ENCODE data around the gene RAPGEF4.
A peak's percentile ranks its signal among the peaks of the same experiment; 100 is the strongest.

The RAPGEF4 gene

DNA sequence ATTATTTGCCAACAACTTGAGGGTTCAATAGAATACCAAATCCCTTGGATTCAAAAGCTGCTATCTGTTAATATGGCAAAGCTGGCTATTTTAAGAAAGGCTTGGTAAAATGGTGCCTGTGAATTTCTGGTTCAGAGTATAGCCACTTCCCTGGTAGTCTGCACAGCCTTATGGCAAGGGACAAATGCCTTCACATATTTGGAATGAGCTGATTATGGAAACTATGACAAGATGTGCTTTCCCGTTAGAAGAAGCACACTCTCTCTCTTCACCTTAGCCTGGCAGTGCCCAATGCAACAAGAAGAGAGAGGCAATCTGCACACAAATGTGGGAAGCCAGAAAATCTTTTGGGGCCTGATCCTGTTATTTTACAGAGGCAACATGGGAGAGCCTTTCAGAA is 292.5 kb downstream of the RAPGEF4 start:
- no peak overlapping the region for H3K4me3 ChIP-seq (ENCODE audit: low read depth, low read length)
- TF ChIP-seq, protein P1, sequence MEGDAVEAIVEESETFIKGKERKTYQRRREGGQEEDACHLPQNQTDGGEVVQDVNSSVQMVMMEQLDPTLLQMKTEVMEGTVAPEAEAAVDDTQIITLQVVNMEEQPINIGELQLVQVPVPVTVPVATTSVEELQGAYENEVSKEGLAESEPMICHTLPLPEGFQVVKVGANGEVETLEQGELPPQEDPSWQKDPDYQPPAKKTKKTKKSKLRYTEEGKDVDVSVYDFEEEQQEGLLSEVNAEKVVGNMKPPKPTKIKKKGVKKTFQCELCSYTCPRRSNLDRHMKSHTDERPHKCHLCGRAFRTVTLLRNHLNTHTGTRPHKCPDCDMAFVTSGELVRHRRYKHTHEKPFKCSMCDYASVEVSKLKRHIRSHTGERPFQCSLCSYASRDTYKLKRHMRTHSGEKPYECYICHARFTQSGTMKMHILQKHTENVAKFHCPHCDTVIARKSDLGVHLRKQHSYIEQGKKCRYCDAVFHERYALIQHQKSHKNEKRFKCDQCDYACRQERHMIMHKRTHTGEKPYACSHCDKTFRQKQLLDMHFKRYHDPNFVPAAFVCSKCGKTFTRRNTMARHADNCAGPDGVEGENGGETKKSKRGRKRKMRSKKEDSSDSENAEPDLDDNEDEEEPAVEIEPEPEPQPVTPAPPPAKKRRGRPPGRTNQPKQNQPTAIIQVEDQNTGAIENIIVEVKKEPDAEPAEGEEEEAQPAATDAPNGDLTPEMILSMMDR (IDR thresholded peaks at IDR 0.05; ENCODE audit: control insufficient read depth, extremely low read depth, insufficient read depth): no peak
- DNase-seq (ENCODE audit: low read depth): no peak

DNA sequence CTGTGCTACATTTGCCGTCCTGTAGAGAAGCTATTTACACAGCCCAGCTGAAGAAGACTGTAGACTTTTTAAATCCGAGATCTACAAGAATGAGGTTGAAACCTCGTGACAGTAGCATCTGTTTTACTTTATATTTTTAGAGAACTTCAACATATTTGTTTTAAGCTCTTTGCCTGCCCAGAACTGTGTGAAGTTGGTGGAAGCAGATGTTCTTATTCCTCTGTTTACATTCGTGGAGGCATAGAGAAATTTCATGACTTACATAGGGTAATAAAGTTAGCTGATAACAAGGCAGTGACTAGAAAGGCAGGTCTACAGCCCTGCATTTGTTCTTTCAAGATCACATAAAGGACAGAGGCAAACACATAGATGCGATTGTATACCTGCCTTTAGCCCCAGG is 293.0 kb downstream of the RAPGEF4 start:
- TF ChIP-seq, protein P1 (IDR thresholded peaks at IDR 0.05; ENCODE audit: control insufficient read depth, extremely low read depth, insufficient read depth): no peak
- no peak overlapping the region for H3K4me3 ChIP-seq (ENCODE audit: low read depth, low read length)
- peak; percentile 58 for DNase-seq (ENCODE audit: low read depth)

DNA sequence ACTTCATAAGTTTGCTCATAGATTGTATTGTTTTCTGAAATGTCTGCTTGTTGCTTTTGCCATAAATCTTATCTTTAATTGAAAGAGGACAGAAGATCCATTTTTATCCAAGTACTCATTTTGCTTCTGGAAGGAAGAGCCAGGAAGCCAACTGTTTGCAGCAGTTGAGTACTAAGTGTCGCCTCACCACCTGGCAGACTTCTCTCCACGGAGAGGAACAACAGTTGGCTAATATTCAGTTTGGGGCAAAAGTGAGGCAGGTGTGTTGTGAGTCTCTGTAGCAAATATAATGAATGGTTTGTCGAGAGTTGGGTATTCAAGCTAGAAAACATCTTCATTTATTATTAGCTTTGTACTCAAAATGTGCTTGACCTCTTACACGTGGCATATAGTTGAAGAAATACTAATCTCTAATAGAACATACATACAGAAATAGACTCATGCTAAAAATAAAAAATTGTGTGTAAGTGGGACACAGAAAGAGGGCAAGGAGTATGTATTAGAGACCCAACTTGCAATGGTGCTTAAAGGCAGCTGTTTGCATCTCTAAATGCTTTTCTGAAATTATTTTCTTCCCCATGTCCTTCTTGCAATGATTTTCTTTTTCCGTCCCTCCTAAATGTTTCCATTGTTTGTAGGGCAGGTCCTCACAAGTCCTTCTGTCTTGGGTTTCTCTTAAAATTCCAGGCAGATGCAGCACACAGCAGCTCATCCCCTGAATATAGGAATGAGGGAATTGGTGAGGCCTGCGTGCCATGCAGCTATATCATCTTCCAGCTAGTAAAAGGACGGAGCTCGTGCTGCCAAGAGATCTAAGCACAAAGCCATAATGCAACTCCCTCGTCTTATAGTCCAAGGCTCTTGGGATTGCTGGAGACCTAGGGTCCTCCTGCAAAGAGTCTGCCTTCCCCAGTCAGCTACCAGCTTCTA is 295.2 kb downstream of the RAPGEF4 start:
- no peak overlapping the region for H3K4me3 ChIP-seq (ENCODE audit: low read depth, low read length)
- TF ChIP-seq, protein P1 (IDR thresholded peaks at IDR 0.05; ENCODE audit: control insufficient read depth, extremely low read depth, insufficient read depth): no peak
- DNase-seq (ENCODE audit: low read depth): no peak

DNA sequence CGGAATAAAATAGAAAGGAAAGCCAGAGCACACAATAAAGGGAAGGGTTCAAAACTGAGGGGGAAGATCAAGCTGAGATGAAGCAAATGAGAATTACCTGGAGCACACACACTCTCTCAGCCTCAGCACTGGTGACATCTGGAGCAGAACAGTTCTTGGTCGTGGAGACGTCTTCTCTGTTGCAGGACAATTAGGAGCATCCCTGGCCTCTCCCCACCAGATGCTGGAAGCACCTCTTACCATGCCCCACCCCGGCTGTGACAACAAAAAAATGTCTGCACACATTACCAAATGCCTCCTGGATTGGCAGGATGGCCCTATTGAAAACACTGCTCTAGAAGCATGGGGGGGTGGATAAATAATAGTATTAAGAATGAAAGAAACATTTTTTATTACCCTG is 296.4 kb downstream of the RAPGEF4 start:
- H3K4me3 ChIP-seq (ENCODE audit: low read depth, low read length): no peak overlapping the region
- TF ChIP-seq, protein P1 (IDR thresholded peaks at IDR 0.05; ENCODE audit: control insufficient read depth, extremely low read depth, insufficient read depth): no peak
- no peak for DNase-seq (ENCODE audit: low read depth)

DNA sequence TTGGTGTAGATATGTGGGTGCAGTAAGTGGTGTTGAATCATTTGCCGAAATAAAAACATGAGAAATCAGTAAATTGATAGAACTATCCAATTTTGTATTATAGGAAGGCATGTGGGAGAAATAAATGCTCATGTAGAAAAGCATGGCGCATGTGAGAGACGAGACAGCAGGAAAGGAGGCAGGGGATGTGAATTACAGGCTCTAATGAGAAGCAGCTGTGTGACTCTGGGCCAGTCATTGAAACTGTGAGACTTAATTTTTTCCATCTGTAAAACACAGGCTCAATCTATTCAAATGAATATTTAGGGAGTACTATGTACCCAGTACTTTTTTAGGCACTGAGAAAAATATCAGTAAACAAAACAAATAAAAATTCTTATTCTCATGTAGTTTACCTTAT is 297.4 kb downstream of the RAPGEF4 start:
- TF ChIP-seq, protein P1 (IDR thresholded peaks at IDR 0.05; ENCODE audit: control insufficient read depth, extremely low read depth, insufficient read depth): no peak
- H3K4me3 ChIP-seq (ENCODE audit: low read depth, low read length): no peak overlapping the region
- no peak for DNase-seq (ENCODE audit: low read depth)

DNA sequence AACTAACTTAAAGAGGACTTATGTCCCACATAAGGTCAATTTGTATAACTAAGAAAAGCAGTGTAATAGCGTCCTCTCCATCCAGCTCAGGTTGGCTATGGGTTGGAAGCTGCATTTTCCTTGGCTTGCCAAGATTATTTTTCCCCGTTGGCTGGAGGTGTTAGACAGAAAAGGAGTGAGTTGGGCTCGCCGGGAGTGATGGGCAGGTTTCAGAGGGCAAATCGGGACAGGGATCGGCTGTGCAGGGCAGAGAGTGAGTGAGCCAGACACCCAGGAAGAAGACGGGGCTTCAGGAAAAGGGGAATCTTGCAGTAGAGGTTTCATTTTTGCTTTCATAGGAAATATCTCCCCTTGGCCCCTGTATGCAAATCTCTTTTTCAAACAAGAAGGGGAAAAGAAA is 298.5 kb downstream of the RAPGEF4 start:
- H3K4me3 ChIP-seq (ENCODE audit: low read depth, low read length): no peak overlapping the region
- DNase-seq (ENCODE audit: low read depth): no peak
- TF ChIP-seq, protein P1 (IDR thresholded peaks at IDR 0.05; ENCODE audit: control insufficient read depth, extremely low read depth, insufficient read depth): no peak
